Measurements from ENCODE around the gene COLQ.

- TF ChIP-seq CTCF (IDR thresholded peaks at IDR 0.05), result no peak
- no peak for TF ChIP-seq POLR2A (IDR thresholded peaks at IDR 0.05)
Observed at GRCh38 chr3:15506571-15506970, 14.9 kb downstream of the COLQ start.

All from adrenal gland (tissue), 5 donors.